GM21447 (cell line): ENCODE results near the gene ITGA5.

Experiments
- ATAC-seq: cut with Tn5 transposase; IDR thresholded peaks from one replicate; pipeline ENCODE4 v1.9.1; 2021; ENCODE audit not compliant: unreplicated experiment

ITGA5 gene

DNA sequence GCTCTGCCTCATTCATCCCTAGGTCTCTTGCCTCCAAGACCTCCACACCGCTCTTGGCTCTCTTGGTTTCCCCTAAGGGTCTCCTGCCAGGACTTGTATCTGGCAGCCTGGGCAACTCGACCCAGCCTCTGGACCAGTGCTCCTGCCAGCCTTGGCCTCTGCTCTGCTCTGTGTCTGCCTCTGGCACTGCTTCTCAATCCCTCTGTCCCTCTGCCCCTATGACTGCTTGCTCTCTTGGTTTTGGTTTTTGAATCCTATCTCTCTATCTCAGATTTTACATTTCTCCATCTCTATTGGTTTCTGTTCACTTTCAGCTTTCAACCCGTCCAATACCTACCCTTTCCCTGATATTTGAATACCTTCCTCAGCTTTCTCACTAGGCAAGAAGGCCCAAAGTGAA, 6.3 kb downstream of the ITGA5 start:
- ATAC-seq = peak; percentile 33

- ATAC-seq = no peak
Observed at GRCh38 chr12:54412348-54412747, 6.7 kb downstream of the ITGA5 start.

- ATAC-seq = no peak
Observed at GRCh38 chr12:54411391-54412241, 7.5 kb downstream of the ITGA5 start.

DNA sequence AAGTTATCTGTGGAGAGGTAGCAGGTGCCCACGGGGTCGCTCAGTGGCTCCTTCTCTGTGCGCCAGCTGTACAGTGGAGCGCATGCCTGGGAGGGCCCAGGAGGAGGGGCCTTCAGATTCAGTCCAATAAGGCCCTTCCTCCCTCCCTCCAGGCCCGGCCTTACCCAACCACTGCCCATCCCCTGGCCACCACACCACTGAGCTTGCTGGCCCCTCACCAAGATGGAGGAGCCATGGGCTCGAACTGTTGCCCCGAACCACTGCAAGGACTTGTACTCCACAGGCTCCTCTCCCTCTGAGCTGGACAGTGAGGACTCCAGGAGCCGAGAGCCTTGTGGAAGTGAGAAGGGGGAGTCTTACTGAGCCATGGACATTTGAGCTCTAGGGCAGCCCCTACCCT, 9.8 kb downstream of the ITGA5 start:
- ATAC-seq = no peak

DNA sequence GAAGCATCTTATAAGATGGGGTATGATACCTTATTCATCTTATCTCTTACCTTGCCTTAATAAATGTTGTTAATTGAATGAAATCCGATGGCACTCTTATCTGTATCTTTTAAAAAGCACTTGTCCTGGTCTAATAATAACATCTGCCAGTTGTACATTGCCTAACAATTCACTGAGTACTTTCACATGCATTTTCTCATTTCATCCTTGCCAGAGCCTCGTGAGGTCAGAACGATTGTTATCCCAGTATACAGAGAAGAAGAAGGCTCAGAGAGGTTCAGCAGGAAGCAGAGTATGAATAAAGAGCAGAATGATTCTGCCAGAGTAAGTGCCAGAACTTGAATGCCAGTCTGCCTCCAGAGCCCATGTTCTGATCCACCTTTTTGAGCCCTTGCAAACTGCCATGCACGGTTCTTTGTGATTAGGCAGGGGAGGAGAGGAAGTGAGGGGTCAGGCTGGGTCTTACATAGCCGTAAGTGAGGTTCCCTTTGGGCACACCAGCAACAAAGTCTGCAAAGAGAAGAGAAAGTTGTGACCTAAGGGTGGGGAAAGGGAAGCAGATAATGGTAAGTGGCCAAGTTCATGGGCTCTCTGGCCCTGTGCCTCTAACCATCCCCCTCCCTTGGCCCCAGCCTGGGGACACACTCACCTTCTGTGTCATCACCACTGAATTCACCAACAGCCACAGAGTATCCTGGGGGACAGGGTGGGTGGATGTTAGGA, 11.7 kb downstream of the ITGA5 start:
- no peak for ATAC-seq

DNA sequence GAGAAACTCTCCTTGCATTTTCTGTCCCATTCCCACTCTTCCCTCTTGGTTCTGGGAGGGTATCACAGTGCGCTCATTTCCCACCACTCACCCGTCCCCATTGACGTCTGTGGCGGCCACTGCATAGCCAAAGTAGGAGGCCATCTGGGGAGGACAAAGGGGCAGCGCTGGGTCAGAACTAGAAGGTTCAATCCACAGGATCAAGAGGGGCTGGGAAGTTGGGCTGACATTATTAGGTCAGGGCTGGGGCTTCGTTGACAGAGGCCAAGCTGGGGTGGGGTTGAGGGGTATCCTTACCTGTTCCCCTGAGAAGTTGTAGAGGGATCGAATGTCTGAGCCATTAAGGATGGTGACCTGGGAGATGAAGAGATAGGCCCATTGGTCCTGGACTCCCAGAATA, 13.5 kb downstream of the ITGA5 start:
- ATAC-seq = no peak

GRCh38 chr12:54405106-54405505, 14.0 kb downstream of the ITGA5 start:
- no peak for ATAC-seq

GRCh38 chr12:54404061-54405004, 14.7 kb downstream of the ITGA5 start:
- no peak for ATAC-seq

- no peak for ATAC-seq
Observed at GRCh38 chr12:54401119-54401518, 17.9 kb downstream of the ITGA5 start.

GRCh38 chr12:54398995-54399793, 19.9 kb downstream of the ITGA5 start:
- ATAC-seq = peak; percentile 73

DNA sequence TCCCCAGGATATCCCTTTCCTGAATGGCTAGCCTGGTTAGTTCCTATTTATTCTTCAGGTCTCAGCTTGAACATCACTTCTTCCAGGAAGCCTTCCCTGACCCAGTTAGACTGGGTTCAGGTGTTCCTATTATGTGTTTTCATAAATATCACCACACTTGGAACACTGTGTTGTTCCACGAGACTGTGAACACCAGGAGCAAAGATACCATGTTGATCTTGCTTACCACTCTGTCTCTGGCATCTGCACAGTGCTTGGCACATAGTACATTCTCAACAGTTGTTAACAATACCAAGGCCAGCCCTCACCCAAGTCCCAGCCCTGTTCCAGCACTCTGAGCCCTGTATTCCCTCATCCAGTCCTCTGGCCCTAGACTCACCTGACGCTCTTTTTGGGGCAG, 20.8 kb downstream of the ITGA5 start:
- ATAC-seq = no peak

DNA sequence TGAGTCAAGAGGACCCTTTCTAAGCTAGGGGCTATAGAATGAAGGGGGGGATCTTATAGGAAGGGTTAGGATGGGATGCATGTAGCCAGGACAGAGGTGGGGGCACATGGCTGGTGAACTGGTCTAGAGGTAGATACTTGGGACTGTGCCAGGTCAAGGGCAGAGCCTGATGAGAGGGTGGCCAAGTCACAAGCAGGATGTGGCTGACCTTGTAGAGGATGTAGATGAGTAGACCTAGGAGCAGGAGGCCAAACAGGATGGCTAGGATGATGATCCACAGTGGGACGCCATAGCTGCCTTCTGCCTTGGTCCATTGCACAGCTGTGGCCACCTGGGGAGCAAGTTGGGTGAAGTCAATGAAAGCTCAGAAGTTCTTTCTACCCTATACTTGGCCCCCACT, 21.9 kb downstream of the ITGA5 start:
- no peak for ATAC-seq

DNA sequence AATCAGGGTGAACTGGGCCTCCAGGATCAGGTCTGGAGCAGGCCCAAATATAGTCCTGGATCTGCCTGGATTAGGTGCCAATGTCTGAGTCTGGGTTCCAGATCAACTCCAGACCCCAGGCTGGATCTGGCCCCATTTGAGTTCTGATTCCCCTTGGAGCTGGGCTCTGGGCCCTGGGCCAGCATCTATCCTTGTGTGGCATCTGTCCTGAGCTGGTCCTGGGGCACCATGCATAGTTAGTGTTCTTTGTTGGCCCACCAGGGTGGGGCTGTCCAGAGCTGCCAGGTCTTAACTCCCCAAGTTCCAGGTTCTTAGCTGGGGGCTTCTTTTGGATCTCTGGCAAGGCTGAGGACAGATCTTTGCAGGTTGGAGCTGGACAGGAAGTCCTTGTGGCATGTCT, 23.5 kb downstream of the ITGA5 start:
- ATAC-seq = no peak

DNA sequence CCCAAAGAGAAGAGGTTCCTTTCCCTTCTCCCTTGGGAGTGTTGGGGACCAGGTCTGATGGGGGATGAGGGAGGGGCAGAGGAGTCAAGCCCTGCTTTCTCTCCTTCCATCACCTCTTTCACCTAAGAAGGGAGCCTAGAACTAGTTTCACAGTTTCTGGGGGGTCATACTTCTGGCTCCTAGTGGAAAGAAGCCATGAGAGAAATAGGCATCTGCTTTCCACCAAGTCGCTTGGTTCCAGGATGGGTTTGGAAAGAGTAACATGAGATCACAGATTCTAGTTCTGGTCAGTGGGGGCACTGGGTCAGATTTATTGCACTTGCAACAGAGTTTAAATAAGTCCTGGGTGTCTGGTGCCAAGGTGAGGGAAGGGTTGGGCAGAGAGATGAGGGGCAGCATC, 24.1 kb downstream of the ITGA5 start:
- no peak for ATAC-seq

- ATAC-seq = no peak
Observed at GRCh38 chr12:54394281-54394719, 24.8 kb downstream of the ITGA5 start.

- ATAC-seq = no peak
Observed at GRCh38 chr12:54393743-54394142, 25.3 kb downstream of the ITGA5 start.

DNA sequence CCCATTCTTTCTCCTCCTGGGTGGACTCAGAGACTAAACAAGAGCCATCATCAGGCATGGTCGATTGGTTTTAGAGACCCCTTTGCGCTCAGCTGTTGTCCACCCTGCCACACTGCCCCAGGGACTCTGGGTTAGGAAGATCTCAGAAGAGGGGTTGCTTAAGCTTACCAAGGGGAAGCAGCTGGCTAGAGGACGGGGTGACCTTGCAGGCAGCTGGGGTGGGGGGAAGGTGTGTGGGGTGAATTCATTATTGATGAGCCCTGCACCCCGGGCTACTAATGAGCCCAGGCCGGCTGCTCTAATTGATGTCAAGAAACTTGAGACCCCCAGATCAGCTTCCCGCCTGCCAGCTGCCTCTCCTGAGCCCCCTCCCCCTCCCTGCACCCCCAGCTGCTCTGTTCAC, 25.9 kb downstream of the ITGA5 start:
- ATAC-seq = no peak

- no peak for ATAC-seq
Observed at GRCh38 chr12:54392485-54393206, 26.4 kb downstream of the ITGA5 start.

- ATAC-seq = no peak
Observed at GRCh38 chr12:54390668-54391551, 28.2 kb downstream of the ITGA5 start.
